HepG2 (cell line): ENCODE measurements around the gene LSM3. TPM values are rescaled to one million over a fixed set of nuclear protein-coding genes. Genes with fewer than 3 reads are reported as not detected.

ENCODE experiments used
- ATAC-seq: fragments of 200-7000 bp; cut with Tn5 transposase; 3 replicates; pipeline ENCODE4 v1.9.1; 2020; ENCODE audit warnings: mild to moderate bottlenecking, moderate library complexity
- BruUV-seq: library from RNA; stranded (reverse); fragments of 400-500 nt; replicated peaks from 2 replicates; lab custom pipeline; 2021; lab: Mats Ljungman, UMichigan
- CTCF ChIA-PET: fragments of 300-600 bp; formaldehyde crosslinking; extraction: SDS; loops from one replicate; lab custom pipeline; 2021; ENCODE audit warnings: low total read pairs, inconsistent platforms, low intra/inter-chr PET ratio; lab: Yijun Ruan, JAX
- POLR2A ChIA-PET: fragments of 350-600 bp; sonication (Branson Sonifier 250); formaldehyde crosslinking; loops from one replicate; lab custom pipeline; 2020; ENCODE audit warnings: antibody characterized with exemption, inconsistent platforms; lab: Yijun Ruan, JAX
- DNase-seq: peaks from one replicate; pipeline ENCODE4 v3.0.0-alpha.2; 2015; ENCODE audit warnings: low spot score
- FAIRE-seq: peaks from 3 replicates; lab custom pipeline; 2011; peaks lifted over from hg19 to GRCh38; lab: Jason Lieb, UNC
- H2AFZ ChIP-seq: one replicate; pipeline ENCODE4 v1.6.1; 2011; ENCODE audit warnings: low read length, inconsistent platforms
- H3K27ac ChIP-seq: fragments of 300-600 bp; 3 replicates; pipeline ENCODE4 v1.8.0; 2011; ENCODE audit warnings: mixed run types, mild to moderate bottlenecking, mixed read lengths, low read length, inconsistent platforms; ENCODE audit not compliant: insufficient read depth; ENCODE audit errors: extremely low read length
- H3K27me3 ChIP-seq, 2 experiments: fragments of 200-600 bp in 1 of 2; 2 replicates in 1 of 2; 3 replicates in 1 of 2; pipeline versions ENCODE4 v1.6.0 to v1.8.0; 2011; ENCODE audit warnings: low read length in 2 of 2, mild to moderate bottlenecking in 2 of 2, moderate library complexity in 2 of 2, inconsistent platforms in 1 of 2; ENCODE audit not compliant: insufficient read depth in 2 of 2, control insufficient read depth in 1 of 2
- H3K36me3 ChIP-seq, 2 experiments: fragments of 200-600 bp in 1 of 2; replicated peaks in 1 of 2; 2 replicates in 1 of 2; 3 replicates in 1 of 2; pipeline versions ENCODE4 v1.5.1 to v1.8.0; 2011; ENCODE audit warnings: low read length in 2 of 2, inconsistent platforms in 1 of 2; ENCODE audit not compliant: insufficient read depth in 2 of 2, control insufficient read depth in 1 of 2
- H3K4me1 ChIP-seq: 2 replicates; pipeline ENCODE4 v1.5.1; 2012; ENCODE audit warnings: low read length, inconsistent platforms; ENCODE audit not compliant: insufficient read depth
- H3K4me2 ChIP-seq: 2 replicates; pipeline ENCODE4 v1.6.0; 2011; ENCODE audit warnings: low read depth, low read length, inconsistent platforms
- H3K4me3 ChIP-seq, 3 experiments: fragments of 200-600 bp in 1 of 3; sonication (generic), shearing (Covaris generic) in 1 of 3; replicated peaks in 1 of 3; 2 replicates each; pipeline ENCODE4 v1.5.1; 2011 to 2016; ENCODE audit warnings: low read length in 3 of 3, inconsistent platforms in 2 of 3, low read depth in 2 of 3, mild to moderate bottlenecking in 2 of 3, control low read depth in 1 of 3, mixed read lengths in 1 of 3; ENCODE audit not compliant: insufficient read depth in 1 of 3
- H3K79me2 ChIP-seq: one replicate; pipeline ENCODE4 v1.6.1; 2011; ENCODE audit warnings: low read length, inconsistent platforms; ENCODE audit not compliant: insufficient read depth
- H3K9ac ChIP-seq: 2 replicates; pipeline ENCODE4 v1.6.0; 2011; ENCODE audit warnings: mild to moderate bottlenecking, low read depth, low read length, inconsistent platforms; ENCODE audit not compliant: insufficient read depth
- H3K9me3 ChIP-seq: 2 replicates; pipeline ENCODE4 v1.5.1; 2012; ENCODE audit warnings: mild to moderate bottlenecking, low read length
- H4K20me1 ChIP-seq: 2 replicates; pipeline ENCODE4 v1.6.0; 2011; ENCODE audit warnings: inconsistent platforms, mild to moderate bottlenecking, low read length, moderate library complexity; ENCODE audit not compliant: insufficient read depth
- HNRNPH1 ChIP-seq: fragments of 200-400 bp; formaldehyde crosslinking; optimal IDR thresholded peaks from 2 replicates; pipeline ENCODE3; 2017; ENCODE audit warnings: mild to moderate bottlenecking, low read depth, low read length
- HOXA3 ChIP-seq: sonication (generic); formaldehyde crosslinking; IDR thresholded peaks from 2 replicates; pipeline ENCODE4 v1.5.0; 2020; ENCODE audit warnings: missing genetic modification reagents
- KMT2B ChIP-seq: IDR thresholded peaks from 2 replicates; pipeline ENCODE4 v1.6.1; 2016; ENCODE audit warnings: missing genetic modification reagents, missing compliant biosample characterization
- MAFK ChIP-seq, 2 experiments: IDR thresholded peaks in 1 of 2; conservative IDR thresholded peaks in 1 of 2; 2 replicates each; pipeline ENCODE4 v1.6.1; 2011; ENCODE audit warnings: improper control_type of control experiment in 2 of 2, low read length in 2 of 2
- MED8 ChIP-seq: sonication (generic); formaldehyde crosslinking; IDR thresholded peaks from 2 replicates; pipeline ENCODE4 v1.8.1; 2023; ENCODE audit warnings: mild to moderate bottlenecking, missing genetic modification reagents; ENCODE audit not compliant: insufficient replicate concordance
- NFYC ChIP-seq: IDR thresholded peaks from 2 replicates; pipeline ENCODE4 v1.6.1; 2016; ENCODE audit warnings: missing genetic modification reagents, missing compliant biosample characterization
- RFX1 ChIP-seq: fragments of 450-650 bp; IDR thresholded peaks from 2 replicates; pipeline ENCODE4 v1.6.1; 2017
- TEAD3 ChIP-seq: optimal IDR thresholded peaks from 2 replicates; pipeline ENCODE3; 2016; ENCODE audit warnings: borderline replicate concordance
- ZMAT5 ChIP-seq: sonication (generic); formaldehyde crosslinking; IDR thresholded peaks from 2 replicates; pipeline ENCODE4 v1.5.0; 2020; ENCODE audit warnings: mild to moderate bottlenecking, low read depth, missing genetic modification reagents, borderline replicate concordance
- ZNF256 ChIP-seq: sonication (generic); formaldehyde crosslinking; conservative IDR thresholded peaks from 2 replicates; pipeline ENCODE4 v1.4.0; 2020; ENCODE audit warnings: missing genetic modification reagents
- ZNF572 ChIP-seq: sonication (generic); formaldehyde crosslinking; IDR thresholded peaks from 2 replicates; pipeline ENCODE4 v1.5.1; 2020; ENCODE audit warnings: mild to moderate bottlenecking, missing genetic modification reagents
- ZNF891 ChIP-seq: sonication (generic); formaldehyde crosslinking; IDR thresholded peaks from 2 replicates; pipeline ENCODE4 v1.5.0; 2020; ENCODE audit warnings: mild to moderate bottlenecking, missing genetic modification reagents
- whole genome bisulfite sequencing: methylation state at CpG from one replicate; pipeline ENCODE4 v1.1.6; 2017; ENCODE audit warnings: low lambda C conversion rate; 5-methylcytosine and 5-hydroxymethylcytosine counted together
- in situ Hi-C: cut with HindIII; loops from 2 replicates; pipeline ENCODE4 v1.10.0; 2017; ENCODE audit warnings: low pct_unique_long_range_greater_than_20kb; ENCODE audit not compliant: extremely low pct_ligation_motif_present
- intact Hi-C: fragments of 100-400 bp; cut with micrococcal nuclease; formaldehyde crosslinking; loops from one replicate; pipeline ENCODE4 v1.10.0; 2022; ENCODE audit not compliant: unreplicated experiment
- polyA plus RNA-seq, 8 experiments: library from polyadenylated mRNA; depleted of rRNA in 3 of 8; stranded (reverse) in 7 of 8; unstranded in 1 of 8; fragments of >200 nt; fragmentation: Illumina TruSeq in 4 of 8; extraction: Trizol in 4 of 8; gene quantifications; 2 replicates each; pipeline versions ENCODE4 v1.2.1 to v1.2.3, GENCODE V29; 2011 to 2016; ENCODE audit warnings: low read depth in 4 of 8, missing spikeins in 1 of 8, mixed read lengths in 1 of 8; ENCODE audit not compliant: insufficient read depth in 1 of 8
- total RNA-seq, 5 experiments: library from RNA; depleted of rRNA; stranded (reverse); fragments of >200 nt; fragmentation: Illumina TruSeq; extraction: Trizol; gene quantifications; 2 replicates each; pipeline ENCODE4 v1.2.3, GENCODE V29; 2016; ENCODE audit warnings: low read depth in 1 of 5
- TF ChIP-seq, protein P1 (sequence below): sonication (generic); formaldehyde crosslinking; IDR thresholded peaks from 2 replicates; pipeline ENCODE4 v1.5.0; 2020; ENCODE audit warnings: missing genetic modification reagents, mild to moderate bottlenecking, borderline replicate concordance

Gene LSM3
- total and polyA plus RNA-seq, 2 of the 13 experiments (the other 11 are each of a cell fraction or from before 2014, with no cell fraction given) = 5.1 to 19.4 TPM

GRCh38 chr3:14230729-14231128, 52.1 kb downstream of the LSM3 start (continued):
- TF ChIP-seq, protein P1, sequence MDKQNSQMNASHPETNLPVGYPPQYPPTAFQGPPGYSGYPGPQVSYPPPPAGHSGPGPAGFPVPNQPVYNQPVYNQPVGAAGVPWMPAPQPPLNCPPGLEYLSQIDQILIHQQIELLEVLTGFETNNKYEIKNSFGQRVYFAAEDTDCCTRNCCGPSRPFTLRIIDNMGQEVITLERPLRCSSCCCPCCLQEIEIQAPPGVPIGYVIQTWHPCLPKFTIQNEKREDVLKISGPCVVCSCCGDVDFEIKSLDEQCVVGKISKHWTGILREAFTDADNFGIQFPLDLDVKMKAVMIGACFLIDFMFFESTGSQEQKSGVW = no peak

- no TSS peak for BruUV-seq
- Histone ChIP-seq H3K9me3 (peaks cover 9% of the 10 kb centered on the region; the same call in 1 of the 2 replicates), H3K4me1 (peaks cover 32% of the 10 kb centered on the region), H3K36me3 (no peaks in the 10 kb centered on the region), H3K27ac (no peak overlapping the region), H3K79me2 (no peaks in the 10 kb centered on the region), H3K4me3 (no peak overlapping the region), H3K4me2 (no peak overlapping the region), H3K27me3 (peaks cover 0 to 3% of the 10 kb centered on the region in 2 experiments; a peak in 1 of 5 replicates), H4K20me1 (no peaks in the 10 kb centered on the region), H3K9ac (no peak overlapping the region), H2AFZ (no peak overlapping the region)
- POLR2A ChIA-PET = no interaction called here
- FAIRE-seq = no peak
- CTCF ChIA-PET = no interaction called here
- intact Hi-C loops (no loop called here), in situ Hi-C loops (no loop called here)
- WGBS = 25% methylated on average over 9 of the region's 9 CpGs
- ATAC-seq = no peak
- DNase-seq = no peak
- TF ChIP-seq ZNF572 (CRISPR knock-in tag) = no peak
- no peak for TF ChIP-seq MAFK (conservative IDR thresholded peaks at IDR 0.05 in 1 of 2, IDR thresholded peaks at IDR 0.05 in 1 of 2; ENCODE audit: low read length in 2 of 2)
- TF ChIP-seq HOXA3 (CRISPR knock-in tag) = no peak
- no peak for TF ChIP-seq NFYC (CRISPR knock-in tag)
- no peak for TF ChIP-seq MED8 (CRISPR knock-in tag)
- TF ChIP-seq HNRNPH1 = no peak
- no peak for TF ChIP-seq TEAD3
- TF ChIP-seq RFX1 = no peak
- TF ChIP-seq ZNF891 (CRISPR knock-in tag) = no peak
- no peak for TF ChIP-seq KMT2B (CRISPR knock-in tag)
- no peak for TF ChIP-seq ZMAT5
- no peak for TF ChIP-seq ZNF256 (CRISPR knock-in tag)
These were observed 52.8 kb downstream of the LSM3 start for GRCh38 chr3:14231145-14231990.
